HEK293 (cell line): ENCODE data around the gene KIF19.
A peak's percentile ranks its signal among the peaks of the same experiment; 100 is the strongest.

ENCODE experiments used
- CTCF ChIA-PET: fragments of 350-600 bp; formaldehyde crosslinking; extraction: SDS; loops from one replicate; lab custom pipeline; 2021; ENCODE audit warnings: antibody characterized with exemption; lab: Yijun Ruan, JAX
- POLR2A ChIA-PET: fragments of 300-600 bp; formaldehyde crosslinking; extraction: SDS; loops from one replicate; lab custom pipeline; 2020; ENCODE audit warnings: antibody characterized with exemption, inconsistent platforms; lab: Yijun Ruan, JAX
- H3K27ac ChIP-seq: fragments of 200-500 bp; sonication (Bioruptor generic); 2 replicates; pipeline ENCODE4 v1.5.1; 2014; ENCODE audit warnings: low read depth, low read length, control low read depth, inconsistent platforms; ENCODE audit errors: extremely low read depth
- H3K36me3 ChIP-seq, 2 experiments: fragments of 200-500 bp in 1 of 2; sonication (Bioruptor generic) in 1 of 2; 1 replicate in 1 of 2; 2 replicates in 1 of 2; pipeline ENCODE4 v1.5.1; 2014 to 2017; ENCODE audit warnings: inconsistent platforms in 2 of 2, low read length in 2 of 2; ENCODE audit not compliant: control insufficient read depth in 2 of 2, insufficient read depth in 1 of 2
- H3K4me1 ChIP-seq: fragments of 200-500 bp; sonication (Bioruptor generic); 2 replicates; pipeline ENCODE4 v1.5.1; 2014; ENCODE audit warnings: mild to moderate bottlenecking, low read length, inconsistent platforms; ENCODE audit not compliant: control insufficient read depth, insufficient read depth
- H3K4me3 ChIP-seq: 2 replicates; pipeline ENCODE4 v1.5.1; 2011; ENCODE audit warnings: low read depth, mild to moderate bottlenecking, control low read depth, low read length, moderate library complexity
- H3K9me3 ChIP-seq: fragments of 200-500 bp; sonication (Bioruptor generic); 2 replicates; pipeline ENCODE4 v1.5.1; 2014; ENCODE audit warnings: low read depth, low read length, inconsistent platforms; ENCODE audit not compliant: control insufficient read depth, insufficient read depth
- GLIS1 ChIP-seq: fragments of 450-650 bp; formaldehyde crosslinking; IDR thresholded peaks from 2 replicates; pipeline ENCODE4 v1.5.1; 2016; ENCODE audit warnings: missing biosample characterization, missing genetic modification characterization
- IKZF3 ChIP-seq: fragments of 450-650 bp; IDR thresholded peaks from 2 replicates; pipeline ENCODE4 v1.5.0; 2018; ENCODE audit warnings: missing biosample characterization, mild to moderate bottlenecking, missing genetic modification characterization, moderate library complexity
- KLF7 ChIP-seq: fragments of 450-650 bp; formaldehyde crosslinking; IDR thresholded peaks from 2 replicates; pipeline ENCODE4 v1.5.1; 2016; ENCODE audit warnings: missing biosample characterization, missing genetic modification characterization, borderline replicate concordance
- OVOL3 ChIP-seq: fragments of 450-650 bp; formaldehyde crosslinking; IDR thresholded peaks from 2 replicates; pipeline ENCODE4 v1.5.1; 2016; ENCODE audit warnings: missing biosample characterization, missing genetic modification characterization
- REST ChIP-seq: fragments of 450-650 bp; formaldehyde crosslinking; IDR thresholded peaks from 2 replicates; pipeline ENCODE4 v1.5.1; 2016; ENCODE audit warnings: missing biosample characterization, missing genetic modification characterization
- ZFP3 ChIP-seq: fragments of 450-650 bp; formaldehyde crosslinking; IDR thresholded peaks from 2 replicates; pipeline ENCODE4 v1.5.1; 2016; ENCODE audit warnings: low read depth, missing biosample characterization, missing genetic modification characterization
- ZNF133 ChIP-seq: fragments of 450-650 bp; formaldehyde crosslinking; IDR thresholded peaks from 2 replicates; pipeline ENCODE4 v1.5.1; 2016; ENCODE audit warnings: missing biosample characterization, missing genetic modification characterization
- ZNF146 ChIP-seq: fragments of 450-650 bp; formaldehyde crosslinking; IDR thresholded peaks from 2 replicates; pipeline ENCODE4 v1.5.1; 2016; ENCODE audit warnings: missing biosample characterization, missing genetic modification characterization
- ZNF148 ChIP-seq: fragments of 450-650 bp; formaldehyde crosslinking; IDR thresholded peaks from 2 replicates; pipeline ENCODE4 v1.5.0; 2017; ENCODE audit warnings: missing biosample characterization, missing genetic modification characterization, borderline replicate concordance
- ZNF266 ChIP-seq: fragments of 450-650 bp; formaldehyde crosslinking; IDR thresholded peaks from 2 replicates; pipeline ENCODE4 v1.5.1; 2016; ENCODE audit warnings: missing biosample characterization, missing genetic modification characterization, low read depth
- ZNF274 ChIP-seq, 2 experiments: fragments of 200-500 bp in 1 of 2; fragments of 450-650 bp in 1 of 2; sonication (Bioruptor generic) in 1 of 2; formaldehyde crosslinking in 1 of 2; IDR thresholded peaks; 2 replicates each; pipeline versions ENCODE4 v1.5.1 to v1.6.1; 2014 to 2016; ENCODE audit warnings: borderline replicate concordance in 1 of 2, inconsistent platforms in 1 of 2, low read length in 1 of 2, missing biosample characterization in 1 of 2, missing genetic modification characterization in 1 of 2
- ZNF280C ChIP-seq: fragments of 450-650 bp; formaldehyde crosslinking; IDR thresholded peaks from 2 replicates; pipeline ENCODE4 v1.5.1; 2016; ENCODE audit warnings: missing biosample characterization, missing genetic modification characterization
- ZNF311 ChIP-seq: fragments of 450-650 bp; formaldehyde crosslinking; IDR thresholded peaks from 2 replicates; pipeline ENCODE4 v1.5.1; 2017; ENCODE audit warnings: missing biosample characterization, missing genetic modification characterization, borderline replicate concordance
- ZNF341 ChIP-seq: fragments of 450-650 bp; formaldehyde crosslinking; IDR thresholded peaks from 2 replicates; pipeline ENCODE4; 2016; ENCODE audit warnings: low read depth, missing biosample characterization, missing genetic modification characterization
- ZNF366 ChIP-seq: fragments of 450-650 bp; formaldehyde crosslinking; conservative IDR thresholded peaks from 2 replicates; pipeline ENCODE4 v1.5.1; 2016; ENCODE audit warnings: missing biosample characterization, missing genetic modification characterization
- ZNF37A ChIP-seq: fragments of 450-650 bp; IDR thresholded peaks from 2 replicates; pipeline ENCODE4 v1.5.1; 2018; ENCODE audit warnings: missing biosample characterization, missing genetic modification characterization
- ZNF510 ChIP-seq: fragments of 450-650 bp; formaldehyde crosslinking; IDR thresholded peaks from 2 replicates; pipeline ENCODE4 v1.5.1; 2018; ENCODE audit warnings: mild to moderate bottlenecking, missing genetic modification characterization, missing biosample characterization; ENCODE audit not compliant: insufficient replicate concordance
- ZNF585B ChIP-seq: fragments of 450-650 bp; formaldehyde crosslinking; IDR thresholded peaks from 2 replicates; pipeline ENCODE4 v1.5.1; 2016; ENCODE audit warnings: missing biosample characterization, missing genetic modification characterization
- ZNF670 ChIP-seq: fragments of 450-650 bp; formaldehyde crosslinking; IDR thresholded peaks from 2 replicates; pipeline ENCODE4 v1.5.1; 2016; ENCODE audit warnings: missing biosample characterization, missing genetic modification characterization, low read depth
- ZNF677 ChIP-seq: fragments of 450-650 bp; IDR thresholded peaks from 2 replicates; pipeline ENCODE4 v1.5.0; 2018; ENCODE audit warnings: missing biosample characterization, mild to moderate bottlenecking, missing genetic modification characterization, moderate library complexity
- ZSCAN18 ChIP-seq: fragments of 450-650 bp; formaldehyde crosslinking; IDR thresholded peaks from 2 replicates; pipeline ENCODE4 v1.5.1; 2016; ENCODE audit warnings: missing biosample characterization, missing genetic modification characterization

Gene KIF19

GRCh38 chr17:74392848-74393247, 66.8 kb downstream of the KIF19 start (continued):
- TF ChIP-seq ZSCAN18 (no peak), ZNF585B (no peak), ZNF280C (tag by site-specific recombination) (no peak), ZNF133 (tag by site-specific recombination) (no peak), ZNF311 (tag by site-specific recombination) (no peak)

GRCh38 chr17:74393346-74393942, 67.4 kb downstream of the KIF19 start:
- no peaks in the 10 kb centered on the region for H3K36me3 ChIP-seq
- H3K4me3 ChIP-seq, result no peak overlapping the region
- H3K4me1 ChIP-seq, result no peaks in the 10 kb centered on the region
- POLR2A ChIA-PET, result interaction anchor here (0.8 to 0.9 kb wide), 2 partner anchors 37 to 51 kb away, joined by 3 read pairs; no protein-coding TSS in a partner anchor
- TF ChIP-seq OVOL3 (tag by site-specific recombination), result no peak
- TF ChIP-seq ZNF510 (tag by site-specific recombination), result no peak
- peak; percentile 69 for TF ChIP-seq GLIS1
- peak; percentile 35; the same call in 1 of the 2 replicates for TF ChIP-seq ZNF341 (tag by site-specific recombination)
- TF ChIP-seq, all 188 proteins: peak for 2
- no peaks in the 10 kb centered on the region for H3K9me3 ChIP-seq
- CTCF ChIA-PET, result interaction anchor here (1.2 to 5.0 kb wide), 6 partner anchors 14 to 100 kb away, joined by 3 to 34 read pairs (median 19); partner anchors contain the start of gene GPR142
- no peak overlapping the region for H3K27ac ChIP-seq

GRCh38 chr17:74394275-74394950, 68.4 kb downstream of the KIF19 start:
- TF ChIP-seq ZNF37A (tag by site-specific recombination), result no peak
- TF ChIP-seq IKZF3 (tag by site-specific recombination), result no peak
- TF ChIP-seq ZNF670 (tag by site-specific recombination), result no peak
- TF ChIP-seq ZNF148 (tag by site-specific recombination), result no peak
- TF ChIP-seq ZNF677 (tag by site-specific recombination), result no peak
- no peak for TF ChIP-seq ZFP3
- TF ChIP-seq ZNF510 (tag by site-specific recombination), result no peak
- TF ChIP-seq REST (tag by site-specific recombination), result no peak
- TF ChIP-seq ZNF266, result no peak
- TF ChIP-seq ZNF366 (tag by site-specific recombination), result no peak
- no peak for TF ChIP-seq ZNF146 (tag by site-specific recombination)
- TF ChIP-seq KLF7 (tag by site-specific recombination), result no peak
- TF ChIP-seq ZNF274 (IDR thresholded peaks at IDR 0.05; ENCODE audit: low read length), result no peak
- TF ChIP-seq ZNF274 (tag by site-specific recombination; IDR thresholded peaks at IDR 0.05; ENCODE audit: borderline replicate concordance), result no peak
- Histone ChIP-seq H3K9me3 (no peaks in the 10 kb centered on the region), H3K36me3 (no peaks in the 10 kb centered on the region), H3K27ac (no peak overlapping the region), H3K4me1 (no peaks in the 10 kb centered on the region), H3K4me3 (no peak overlapping the region)
- ChIA-PET CTCF (interaction anchor here (0.6 to 5.0 kb wide), 5 partner anchors 15 to 179 kb away, joined by 3 to 34 read pairs (median 18); partner anchors contain the start of gene GPR142), POLR2A (interaction anchor here (0.9 kb wide), 1 partner anchor 50 kb away, joined by 3 read pairs; no protein-coding TSS in a partner anchor)
